Thyroid gland (tissue), 4 donors: Measurements from ENCODE around the gene BUD31.

Experiments used
- POLR2A ChIP-seq, 2 donors: fragments of 450-650 bp; IDR thresholded peaks; one replicate each; pipeline ENCODE4 v1.6.1; 2017; ENCODE audit warnings: antibody characterized with exemption in 2 of 2, mild to moderate bottlenecking in 2 of 2, moderate library complexity in 1 of 2
- TF ChIP-seq, protein P1 (sequence below), 6 experiments: fragments of 200-600 bp in 3 of 6; fragments of 450-650 bp in 3 of 6; sonication (generic) in 3 of 6; IDR thresholded peaks; one replicate each; pipeline ENCODE4 v1.5.1; 2016 to 2019; ENCODE audit warnings: antibody characterized with exemption in 6 of 6, mild to moderate bottlenecking in 2 of 6, inconsistent platforms in 1 of 6, moderate library complexity in 1 of 6

DNA sequence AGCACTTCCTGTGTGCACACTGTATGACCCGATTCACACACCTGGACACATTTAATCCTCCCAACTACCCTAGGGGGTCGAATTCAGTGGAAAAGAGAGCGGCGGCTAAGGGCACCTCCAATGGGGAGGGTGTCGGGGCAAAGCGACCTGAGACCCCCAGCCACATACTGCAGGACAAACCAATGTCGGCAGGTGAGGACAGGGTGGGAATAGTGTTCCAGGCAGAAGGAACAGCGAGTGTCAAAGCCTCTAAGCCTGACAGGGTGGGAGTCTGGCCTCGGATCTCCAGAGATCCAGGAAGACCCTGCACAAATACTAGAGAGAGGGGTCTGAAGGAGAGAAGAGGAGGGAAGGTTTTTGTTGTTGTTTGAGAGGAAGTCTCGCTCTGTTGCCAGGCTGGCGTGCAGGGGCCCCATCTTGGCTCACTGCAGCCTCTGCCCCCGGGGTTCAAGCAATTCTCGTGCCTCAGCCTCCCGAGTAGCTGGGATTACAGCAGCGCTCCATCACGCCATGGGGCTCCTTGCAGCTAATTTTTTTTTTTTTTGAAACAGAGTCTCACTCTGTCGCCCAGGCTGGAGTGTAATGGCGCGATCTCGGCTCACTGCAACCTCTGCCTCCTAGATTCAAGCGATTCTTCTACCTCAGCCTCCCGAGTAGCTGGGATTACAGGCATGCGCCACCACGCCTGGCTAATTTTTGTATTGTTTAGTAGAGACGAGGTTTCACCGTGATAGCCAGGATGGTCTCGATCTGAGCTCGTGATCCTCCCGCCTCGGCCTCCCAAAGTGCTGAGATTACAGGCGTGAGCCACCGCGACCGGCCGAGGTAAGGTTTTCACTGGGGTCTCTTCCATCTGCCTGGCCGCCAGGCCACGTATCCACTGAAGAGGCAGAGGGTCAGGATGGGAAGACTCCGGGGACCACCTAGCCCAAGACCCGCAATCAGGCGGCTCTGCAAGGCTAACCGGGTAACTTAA lies 35.4 kb upstream of the BUD31 start:
- TF ChIP-seq POLR2A (IDR thresholded peaks at IDR 0.05) = no peak
- TF ChIP-seq, protein P1, sequence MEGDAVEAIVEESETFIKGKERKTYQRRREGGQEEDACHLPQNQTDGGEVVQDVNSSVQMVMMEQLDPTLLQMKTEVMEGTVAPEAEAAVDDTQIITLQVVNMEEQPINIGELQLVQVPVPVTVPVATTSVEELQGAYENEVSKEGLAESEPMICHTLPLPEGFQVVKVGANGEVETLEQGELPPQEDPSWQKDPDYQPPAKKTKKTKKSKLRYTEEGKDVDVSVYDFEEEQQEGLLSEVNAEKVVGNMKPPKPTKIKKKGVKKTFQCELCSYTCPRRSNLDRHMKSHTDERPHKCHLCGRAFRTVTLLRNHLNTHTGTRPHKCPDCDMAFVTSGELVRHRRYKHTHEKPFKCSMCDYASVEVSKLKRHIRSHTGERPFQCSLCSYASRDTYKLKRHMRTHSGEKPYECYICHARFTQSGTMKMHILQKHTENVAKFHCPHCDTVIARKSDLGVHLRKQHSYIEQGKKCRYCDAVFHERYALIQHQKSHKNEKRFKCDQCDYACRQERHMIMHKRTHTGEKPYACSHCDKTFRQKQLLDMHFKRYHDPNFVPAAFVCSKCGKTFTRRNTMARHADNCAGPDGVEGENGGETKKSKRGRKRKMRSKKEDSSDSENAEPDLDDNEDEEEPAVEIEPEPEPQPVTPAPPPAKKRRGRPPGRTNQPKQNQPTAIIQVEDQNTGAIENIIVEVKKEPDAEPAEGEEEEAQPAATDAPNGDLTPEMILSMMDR (IDR thresholded peaks at IDR 0.05) = no peak
